ENCODE measurements around the gene NLRP1.

The NLRP1 gene

GRCh38 chr17:5509482-5509881 lies 74.8 kb downstream of the NLRP1 start:
- no peak for TF ChIP-seq POLR2A (IDR thresholded peaks at IDR 0.05; ENCODE audit: extremely low read depth, insufficient read length)
- TF ChIP-seq CTCF (IDR thresholded peaks at IDR 0.05; ENCODE audit: low read depth, low read length), result no peak
- TF ChIP-seq MAX (IDR thresholded peaks at IDR 0.05; ENCODE audit: low read depth, low read length), result no peak
- no peak for TF ChIP-seq MYC (IDR thresholded peaks at IDR 0.05; ENCODE audit: low read depth, low read length)
- DNase-seq (ENCODE audit: low read depth), result no peak
- H3K4me3 ChIP-seq (ENCODE audit: low read depth, low read length), result no peak overlapping the region

GRCh38 chr17:5508810-5509209 lies 75.5 kb downstream of the NLRP1 start:
- TF ChIP-seq POLR2A (IDR thresholded peaks at IDR 0.05; ENCODE audit: extremely low read depth, insufficient read length) (no peak), MYC (IDR thresholded peaks at IDR 0.05; ENCODE audit: low read depth, low read length) (no peak), MAX (IDR thresholded peaks at IDR 0.05; ENCODE audit: low read depth, low read length) (no peak), CTCF (IDR thresholded peaks at IDR 0.05; ENCODE audit: low read depth, low read length) (no peak)
- no peak overlapping the region for H3K4me3 ChIP-seq (ENCODE audit: low read depth, low read length)
- DNase-seq (ENCODE audit: low read depth), result no peak

- TF ChIP-seq CTCF (IDR thresholded peaks at IDR 0.05; ENCODE audit: low read depth, low read length), result no peak
- TF ChIP-seq MYC (IDR thresholded peaks at IDR 0.05; ENCODE audit: low read depth, low read length), result no peak
- no peak for TF ChIP-seq MAX (IDR thresholded peaks at IDR 0.05; ENCODE audit: low read depth, low read length)
- TF ChIP-seq POLR2A (IDR thresholded peaks at IDR 0.05; ENCODE audit: extremely low read depth, insufficient read length), result no peak
- DNase-seq (ENCODE audit: low read depth), result no peak
- H3K4me3 ChIP-seq (ENCODE audit: low read depth, low read length), result no peak overlapping the region
Measured at GRCh38 chr17:5506307-5506706, 78.0 kb downstream of the NLRP1 start.

- TF ChIP-seq MAX (IDR thresholded peaks at IDR 0.05; ENCODE audit: low read depth, low read length), result no peak
- TF ChIP-seq POLR2A (IDR thresholded peaks at IDR 0.05; ENCODE audit: extremely low read depth, insufficient read length), result no peak
- no peak for TF ChIP-seq CTCF (IDR thresholded peaks at IDR 0.05; ENCODE audit: low read depth, low read length)
- no peak for TF ChIP-seq MYC (IDR thresholded peaks at IDR 0.05; ENCODE audit: low read depth, low read length)
- DNase-seq (ENCODE audit: low read depth), result no peak
- no peak overlapping the region for H3K4me3 ChIP-seq (ENCODE audit: low read depth, low read length)
Measured at GRCh38 chr17:5502552-5502951, 81.8 kb downstream of the NLRP1 start.

GRCh38 chr17:5501685-5502084 lies 82.6 kb downstream of the NLRP1 start:
- no peak for DNase-seq (ENCODE audit: low read depth)
- no peak overlapping the region for H3K4me3 ChIP-seq (ENCODE audit: low read depth, low read length)
- no peak for TF ChIP-seq CTCF (IDR thresholded peaks at IDR 0.05; ENCODE audit: low read depth, low read length)
- TF ChIP-seq MAX (IDR thresholded peaks at IDR 0.05; ENCODE audit: low read depth, low read length), result no peak
- TF ChIP-seq POLR2A (IDR thresholded peaks at IDR 0.05; ENCODE audit: extremely low read depth, insufficient read length), result no peak
- TF ChIP-seq MYC (IDR thresholded peaks at IDR 0.05; ENCODE audit: low read depth, low read length), result no peak

All from NB4 (cell line).